GM21737 (cell line): ENCODE results near the gene ROPN1B.
"Not testable (repeated sequence)": the region's sequence is repeated elsewhere in the genome, so short reads cannot be mapped to it uniquely, and the experiment has no call there.

Source experiments
- ATAC-seq: cut with Tn5 transposase; IDR thresholded peaks from one replicate; pipeline ENCODE4 v1.9.1; 2021; ENCODE audit warnings: mild to moderate bottlenecking, moderate library complexity; ENCODE audit not compliant: unreplicated experiment

The ROPN1B gene

DNA sequence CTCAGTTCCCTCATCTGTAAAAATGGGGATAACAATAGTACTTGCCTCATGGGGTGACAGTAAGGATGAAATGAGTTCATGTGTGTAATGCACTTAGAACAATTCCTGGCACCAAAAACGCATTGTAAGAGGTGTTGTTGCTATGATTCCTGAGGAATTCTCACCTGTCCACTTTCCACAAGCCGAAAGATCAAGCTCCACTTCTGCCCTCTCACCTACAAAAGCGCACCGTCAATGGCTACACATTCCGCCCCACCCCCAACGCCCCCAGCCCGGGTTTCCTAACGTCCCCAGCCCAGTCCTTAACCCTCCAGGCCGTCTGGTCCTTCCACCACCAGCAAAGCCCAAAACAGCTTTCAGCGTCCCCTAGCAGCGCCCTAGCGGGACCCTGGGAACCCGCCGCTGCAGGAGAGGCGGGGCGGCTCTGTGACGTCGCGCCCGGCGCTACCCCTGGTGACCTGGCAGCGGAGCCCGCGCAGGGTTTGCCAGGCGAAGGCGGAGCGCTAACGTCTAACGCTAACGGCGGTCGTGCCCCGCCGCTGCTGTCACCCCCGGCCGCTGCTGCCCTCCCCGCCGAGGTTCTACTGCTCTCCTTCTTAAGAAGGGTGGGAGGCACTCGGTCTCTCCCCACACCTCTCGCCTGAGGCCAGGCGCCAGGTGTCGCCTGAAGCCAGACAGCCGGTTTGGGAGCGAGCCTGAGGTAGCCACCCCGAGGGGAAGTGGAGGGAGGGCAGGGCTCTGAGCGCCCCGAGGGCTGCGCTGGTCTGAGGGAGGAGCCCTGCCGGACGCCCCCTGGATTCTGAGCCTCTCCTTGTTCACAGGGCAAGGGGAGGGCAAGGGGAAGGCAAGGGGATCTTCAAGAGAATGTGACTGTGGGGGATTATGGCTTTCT is at the start of gene ROPN1B:
Gene ROPN1B, plus strand, starts transcription at position 478 of the 892 bp plus-strand sequence. CDS start 2,877 bp downstream, outside the sequence.
- ATAC-seq, result not testable (repeated sequence)

DNA sequence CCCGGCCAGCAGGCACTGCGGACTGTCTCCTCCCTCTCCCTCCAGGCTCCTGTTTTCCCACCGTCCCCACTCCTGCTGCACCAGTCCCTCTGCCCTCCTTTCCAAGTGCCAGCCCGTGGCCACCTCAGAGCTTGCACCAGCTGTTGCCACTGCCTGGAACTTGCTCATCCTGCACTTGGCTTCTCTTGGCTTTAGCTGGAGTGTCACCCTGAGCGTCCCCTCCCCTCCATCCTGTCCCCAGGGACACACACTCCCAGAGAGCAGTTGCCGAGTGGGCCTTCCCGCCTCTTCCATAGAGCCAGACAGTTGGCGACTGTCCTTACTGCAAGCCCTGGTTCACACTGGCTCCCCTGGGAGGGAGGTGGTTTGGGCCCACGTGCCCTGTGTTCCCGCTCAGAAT is 48.8 kb upstream of the ROPN1B start:
- not testable (repeated sequence) for ATAC-seq

DNA sequence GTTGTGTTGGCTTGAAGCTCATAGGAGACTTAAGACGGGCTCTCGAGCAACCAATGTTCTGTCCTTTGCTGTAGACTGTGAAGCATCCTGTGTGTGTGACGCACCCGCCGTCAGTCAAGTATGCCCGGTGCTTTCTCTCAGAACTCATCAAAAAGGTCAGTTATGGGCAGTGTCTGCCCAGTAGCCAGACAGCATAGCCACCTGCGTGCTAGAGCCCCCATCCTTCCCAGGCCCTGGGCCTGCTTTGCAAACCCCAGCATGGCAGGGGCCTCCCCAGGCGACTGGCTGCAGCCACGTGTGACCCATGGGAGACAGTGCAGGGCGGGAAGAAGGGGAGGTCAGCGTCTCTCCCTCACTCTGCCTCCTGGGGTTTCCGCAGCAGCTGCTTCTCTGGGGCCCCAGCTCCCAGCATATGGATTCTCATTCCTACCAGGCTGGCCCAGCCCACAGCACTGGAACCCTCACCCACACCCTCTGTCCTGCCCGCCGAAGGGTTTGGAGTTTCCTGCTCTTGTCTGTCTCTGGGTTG is 48.2 kb upstream of the ROPN1B start:
- not testable (repeated sequence) for ATAC-seq

DNA sequence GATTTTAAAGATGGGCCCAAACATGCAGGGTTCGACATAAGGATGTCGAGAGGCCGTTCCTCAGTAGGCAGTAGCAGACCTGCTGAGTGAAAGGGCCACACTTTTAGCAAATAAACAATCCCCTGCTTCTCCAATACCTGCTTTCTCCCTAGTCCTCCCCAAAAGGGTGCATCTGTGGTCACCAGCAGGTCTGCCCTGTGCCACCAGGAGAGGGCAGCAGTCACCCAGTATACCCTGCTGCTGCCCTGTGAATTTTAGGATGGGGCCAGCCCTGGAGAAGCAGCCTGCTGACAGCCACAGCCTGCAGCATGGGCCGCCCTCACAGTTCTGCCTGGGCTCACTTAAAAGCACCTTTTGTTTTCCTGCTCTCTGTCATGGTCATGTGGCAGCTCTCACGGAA is 47.3 kb upstream of the ROPN1B start:
- ATAC-seq, result not testable (repeated sequence)

DNA sequence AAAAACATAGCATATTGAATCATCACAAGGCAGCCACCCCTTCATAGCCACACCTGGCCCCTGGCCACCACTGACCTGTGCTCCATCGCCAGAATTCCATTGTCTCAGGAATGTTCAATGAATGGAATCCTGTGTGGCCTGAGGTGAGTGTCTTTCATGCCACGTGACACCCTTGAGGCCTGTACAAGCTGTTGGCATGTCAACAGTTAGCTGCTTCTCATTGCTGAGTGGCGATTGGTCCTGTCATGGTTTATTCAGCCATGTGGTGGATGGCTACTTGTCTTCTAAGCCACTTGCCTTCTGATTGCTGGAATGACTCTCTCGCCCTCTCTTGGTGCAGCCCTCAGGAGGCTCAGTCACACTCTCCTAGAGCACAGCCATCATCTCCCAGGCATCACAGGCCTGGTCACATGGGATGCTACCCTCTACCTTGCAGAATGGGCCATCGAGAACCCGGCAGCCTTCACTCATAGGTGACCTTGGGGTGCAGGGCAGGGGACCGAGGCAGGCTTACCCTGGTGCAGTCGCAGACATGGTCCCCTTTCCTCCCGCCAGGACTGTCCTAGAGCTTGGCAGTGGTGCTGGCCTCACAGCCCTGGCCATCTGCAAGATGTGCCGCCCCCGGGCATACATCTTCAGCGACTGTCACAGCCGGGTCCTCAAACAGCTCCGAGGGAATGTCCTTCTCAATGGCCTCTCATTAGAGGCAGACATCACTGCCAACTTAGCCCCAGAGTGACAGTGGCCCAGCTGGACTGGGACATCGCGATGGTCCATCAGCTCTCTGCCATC is 45.5 kb upstream of the ROPN1B start:
- not testable (repeated sequence) for ATAC-seq

DNA sequence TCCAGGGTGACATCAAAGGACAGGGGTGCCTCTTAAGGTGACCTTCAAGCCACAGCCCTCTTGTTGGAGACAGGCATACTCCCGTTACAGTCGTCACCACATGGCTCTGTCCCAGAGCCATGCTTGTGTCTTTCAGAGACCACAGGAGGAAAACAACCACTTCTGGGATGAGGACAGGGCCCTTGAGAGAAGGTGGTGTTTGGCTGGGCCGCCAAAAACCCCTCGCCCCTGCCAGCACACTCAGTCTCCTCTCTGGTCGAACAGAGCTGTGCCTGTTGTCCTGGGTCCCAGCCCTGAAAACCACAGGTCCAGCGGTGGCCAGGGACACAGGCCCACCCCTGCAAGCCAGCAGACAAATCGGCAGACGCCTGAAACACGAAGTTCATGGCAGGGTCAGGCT is 44.7 kb upstream of the ROPN1B start:
- ATAC-seq, result not testable (repeated sequence)

DNA sequence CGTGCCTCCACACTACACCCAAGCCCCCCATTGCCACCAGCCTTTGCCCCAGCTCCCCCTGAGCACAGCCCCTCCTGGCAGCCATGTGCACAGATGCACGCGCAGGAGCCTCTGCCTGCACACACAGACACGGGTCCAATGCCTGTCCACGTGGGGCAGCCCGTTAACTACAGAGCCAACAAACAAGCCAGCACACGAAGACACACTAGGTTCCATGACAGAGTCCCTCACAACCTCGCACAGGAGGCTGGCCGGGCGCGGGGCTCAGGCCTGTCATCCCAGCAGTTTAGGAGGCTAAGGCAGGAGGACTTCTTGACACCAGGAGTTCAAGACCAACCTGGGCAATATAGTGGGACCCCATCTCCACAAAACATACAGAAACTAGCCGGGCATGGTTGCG is 43.3 kb upstream of the ROPN1B start:
- ATAC-seq, result not testable (repeated sequence)

DNA sequence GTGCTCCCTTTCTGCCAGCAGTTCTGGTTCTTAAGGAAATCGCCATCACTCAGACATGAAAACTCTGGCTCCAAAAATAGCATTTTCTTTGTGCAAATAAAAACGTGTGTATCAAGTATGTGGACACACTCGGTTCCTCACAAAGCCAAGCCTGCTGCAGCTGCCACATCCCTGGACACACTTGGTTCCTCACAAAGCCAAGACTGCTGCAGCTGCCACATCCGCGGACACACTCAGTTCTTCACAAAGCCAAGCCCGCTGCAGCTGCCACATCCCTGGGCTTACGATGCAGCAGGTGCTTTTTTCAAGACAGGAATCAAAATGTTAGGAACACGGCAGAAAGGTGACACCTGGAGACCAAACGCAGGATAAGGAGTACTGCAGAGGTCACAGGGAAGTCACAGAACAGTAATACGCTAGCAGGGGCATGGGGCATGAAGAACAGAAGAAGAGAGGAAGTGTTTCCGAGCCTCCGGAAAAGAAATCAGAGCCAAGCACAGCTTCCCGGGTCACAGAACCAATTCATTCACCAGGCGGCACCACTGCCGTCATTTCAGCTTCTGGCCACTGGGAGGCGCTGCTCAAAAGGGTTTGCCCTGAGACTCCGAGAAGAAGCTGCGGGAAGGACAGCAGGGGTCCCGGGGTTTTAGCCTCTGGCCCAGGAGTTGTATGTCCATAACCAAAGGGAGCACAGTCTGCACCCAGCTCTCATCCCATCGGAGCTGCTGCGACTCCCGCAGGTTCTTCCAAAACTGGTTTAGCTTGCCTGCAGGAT is 40.0 kb upstream of the ROPN1B start:
- not testable (repeated sequence) for ATAC-seq

DNA sequence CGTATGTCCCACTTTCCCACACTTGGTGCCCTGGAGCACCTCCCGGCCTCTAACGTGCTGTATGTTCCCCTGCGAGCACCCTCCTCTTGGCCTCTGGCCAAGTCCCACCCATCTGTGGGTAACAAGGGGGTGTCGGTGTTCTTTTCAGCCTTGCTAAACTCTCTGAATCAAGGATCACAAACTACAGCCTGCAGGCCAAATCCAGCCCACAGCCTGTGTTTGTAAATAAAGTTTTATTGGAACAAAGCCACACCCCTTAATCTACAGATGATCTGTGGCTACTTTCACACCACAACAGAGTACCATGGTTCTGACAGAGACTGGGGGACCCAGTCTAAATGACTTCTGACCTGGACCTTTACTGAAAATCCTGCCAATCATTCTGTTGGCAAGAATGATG is 39.2 kb upstream of the ROPN1B start:
- not testable (repeated sequence) for ATAC-seq

DNA sequence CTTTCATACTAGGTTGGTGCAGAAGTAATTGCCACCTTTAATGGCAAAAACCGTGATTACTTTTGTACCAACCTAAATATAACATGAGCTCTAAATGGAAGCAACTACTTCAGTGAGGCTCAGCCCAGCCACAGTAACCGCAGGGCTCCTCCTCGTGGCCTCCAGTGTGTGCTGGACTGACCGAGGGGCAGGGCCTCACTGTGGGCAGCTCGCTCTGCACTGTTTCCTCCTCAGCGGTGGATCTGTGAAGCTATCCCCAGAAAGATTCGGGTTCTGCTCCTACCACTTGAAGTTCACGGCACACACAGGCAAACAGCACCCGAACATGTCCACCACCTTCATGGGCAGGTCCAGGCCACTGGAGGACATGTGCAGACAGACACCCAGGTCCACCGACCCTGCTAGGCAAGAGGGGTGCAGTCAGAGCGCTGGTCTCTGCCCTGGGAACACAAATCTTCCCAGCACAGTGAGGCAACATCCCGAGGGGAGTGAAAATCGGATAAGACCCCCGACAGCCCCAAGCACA is 37.6 kb upstream of the ROPN1B start:
- ATAC-seq, result not testable (repeated sequence)

DNA sequence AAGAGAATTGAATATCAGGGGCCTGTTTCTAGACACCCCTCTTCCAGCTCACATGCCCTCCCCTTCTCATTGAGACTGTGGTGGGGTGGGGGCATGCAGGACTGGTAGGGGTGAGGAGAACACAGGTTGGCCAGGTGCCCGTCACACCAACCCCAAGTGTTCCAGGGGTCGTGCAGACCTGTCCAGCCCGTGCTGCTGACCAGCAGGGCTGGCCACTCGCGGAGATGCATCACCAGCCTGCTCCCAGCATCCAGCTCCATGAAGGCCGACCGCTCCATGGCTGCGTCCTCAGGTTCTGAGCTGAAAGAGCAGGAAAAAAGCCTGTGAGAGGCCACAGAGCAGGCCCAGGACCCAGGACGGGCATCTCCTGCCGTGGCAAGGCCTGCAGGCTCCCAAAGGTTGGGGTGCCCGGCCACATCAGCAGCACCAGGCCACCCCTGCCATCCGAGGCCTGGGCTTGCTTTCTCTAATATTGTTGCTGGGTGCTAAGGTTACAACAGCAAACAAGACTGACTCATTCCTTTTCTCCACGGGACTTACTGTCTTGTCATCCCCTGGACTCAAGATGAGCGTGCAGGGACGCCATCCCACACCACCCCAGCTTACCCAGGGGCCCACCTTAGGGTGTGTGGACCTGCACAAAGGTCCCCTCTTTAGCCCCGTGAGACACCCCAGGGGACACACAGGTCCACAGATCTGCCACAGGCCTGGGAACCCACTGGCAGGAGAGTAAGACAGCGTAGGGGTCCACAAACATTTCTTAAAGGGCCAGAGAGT is 35.4 kb upstream of the ROPN1B start:
- not testable (repeated sequence) for ATAC-seq

DNA sequence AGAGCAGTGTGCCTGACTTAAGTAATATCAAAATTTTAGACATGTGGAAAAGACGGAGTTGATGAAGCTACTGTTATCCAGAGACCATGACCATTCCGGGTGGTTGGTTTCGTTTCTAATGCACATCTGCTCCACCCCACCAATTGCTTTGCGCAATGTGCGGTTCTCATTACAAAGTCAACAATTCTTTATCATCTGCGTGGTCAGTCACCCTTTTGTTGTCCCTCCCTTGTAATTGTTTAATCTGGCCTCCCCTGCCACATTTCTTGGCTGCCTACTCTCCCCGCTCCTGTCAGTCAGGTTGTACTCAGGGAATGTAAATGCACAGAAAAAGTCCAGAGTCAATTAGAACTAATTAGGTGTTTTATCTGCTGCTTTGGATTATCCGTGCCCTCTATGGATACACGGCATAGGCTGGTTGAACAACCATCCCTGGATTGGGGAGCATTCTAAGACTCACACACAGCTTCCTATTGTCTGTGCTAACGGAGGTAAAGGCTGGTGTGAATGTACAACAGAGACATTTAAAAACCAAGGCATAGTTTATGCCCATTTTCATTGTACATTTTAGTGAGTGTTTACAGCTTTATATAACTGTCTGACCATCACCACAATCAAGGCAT is 33.6 kb upstream of the ROPN1B start:
- ATAC-seq, result not testable (repeated sequence)

DNA sequence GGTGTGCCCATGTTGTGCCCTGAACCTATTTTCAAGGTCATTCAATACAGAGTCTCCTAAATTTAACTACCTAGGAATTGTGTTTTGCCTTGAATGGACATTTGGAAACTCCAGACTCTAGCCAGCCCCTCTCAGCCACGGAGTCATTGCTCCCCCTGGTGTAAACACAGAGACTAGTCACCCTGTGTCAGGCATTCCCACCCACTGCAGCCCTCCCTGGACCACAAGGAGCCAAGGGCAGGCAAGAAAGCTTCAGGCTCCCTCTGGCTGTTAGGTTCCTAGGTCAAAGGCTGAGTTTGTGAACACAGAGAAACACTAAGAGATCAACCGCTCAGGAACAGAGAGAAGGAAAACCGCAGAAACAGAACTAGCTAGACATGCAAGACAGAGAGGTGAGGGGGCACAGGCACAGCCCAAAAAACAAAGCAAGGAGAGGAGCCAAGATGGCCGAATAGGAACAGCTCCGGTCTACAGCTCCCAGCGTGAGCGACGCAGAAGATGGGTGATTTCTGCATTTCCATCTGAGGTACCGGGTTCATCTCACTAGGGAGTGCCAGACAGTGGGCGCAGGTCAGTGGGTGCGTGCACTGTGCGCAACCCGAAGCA is 32.7 kb upstream of the ROPN1B start:
- ATAC-seq, result not testable (repeated sequence)

DNA sequence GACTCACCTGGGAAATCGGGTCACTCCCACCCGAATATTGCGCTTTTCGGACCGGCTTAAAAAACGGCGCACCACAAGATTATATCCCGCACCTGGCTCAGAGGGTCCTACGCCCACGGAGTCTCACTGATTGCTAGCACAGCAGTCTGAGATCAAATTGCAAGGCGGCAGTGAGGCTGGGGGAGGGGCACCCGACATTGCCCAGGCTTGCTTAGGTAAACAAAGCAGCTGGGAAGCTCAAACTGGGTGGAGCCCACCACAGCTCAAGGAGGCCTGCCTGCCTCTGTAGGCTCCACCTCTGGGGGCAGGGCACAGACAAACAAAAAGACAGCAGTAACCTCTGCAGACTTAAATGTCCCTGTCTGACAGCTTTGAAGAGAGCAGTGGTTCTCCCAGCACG is 32.1 kb upstream of the ROPN1B start:
- not testable (repeated sequence) for ATAC-seq

DNA sequence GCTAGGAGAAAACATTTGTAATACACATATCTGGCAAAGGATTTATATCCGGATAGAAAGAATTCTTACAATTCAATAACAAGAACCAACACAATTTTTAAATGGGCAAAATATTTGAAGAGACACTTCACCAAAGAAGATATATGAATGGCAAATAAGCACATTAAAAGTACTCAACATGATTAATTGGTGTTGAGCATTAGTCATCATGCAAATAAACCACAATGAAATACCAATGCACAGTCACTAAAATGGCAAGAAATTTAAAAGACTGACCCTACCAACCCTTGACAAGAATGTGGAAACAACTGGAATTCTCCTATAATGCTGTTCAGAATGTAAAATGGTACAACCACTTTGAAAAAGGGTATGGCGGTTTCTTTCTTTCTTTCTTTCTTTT is 21.2 kb upstream of the ROPN1B start:
- not testable (repeated sequence) for ATAC-seq

DNA sequence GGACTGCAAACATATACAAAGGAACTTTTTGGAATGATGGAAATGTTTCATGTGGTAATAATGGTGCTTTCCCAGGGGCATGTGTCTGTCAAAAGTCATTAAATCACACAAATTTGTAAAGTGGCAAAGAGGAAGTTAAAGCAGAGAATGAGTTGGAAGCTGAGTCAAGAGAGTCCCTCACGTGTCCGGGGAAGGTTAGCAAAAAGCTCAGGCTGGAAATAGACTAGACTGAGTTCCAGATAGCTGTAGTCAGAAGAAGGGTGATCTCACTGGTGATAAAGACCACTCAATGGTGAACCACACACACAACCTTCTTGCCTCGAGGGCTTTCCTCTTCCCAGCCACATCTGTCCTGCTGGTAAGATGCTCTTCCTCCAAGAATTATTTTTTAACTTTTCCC is 20.1 kb upstream of the ROPN1B start:
- ATAC-seq, result not testable (repeated sequence)

DNA sequence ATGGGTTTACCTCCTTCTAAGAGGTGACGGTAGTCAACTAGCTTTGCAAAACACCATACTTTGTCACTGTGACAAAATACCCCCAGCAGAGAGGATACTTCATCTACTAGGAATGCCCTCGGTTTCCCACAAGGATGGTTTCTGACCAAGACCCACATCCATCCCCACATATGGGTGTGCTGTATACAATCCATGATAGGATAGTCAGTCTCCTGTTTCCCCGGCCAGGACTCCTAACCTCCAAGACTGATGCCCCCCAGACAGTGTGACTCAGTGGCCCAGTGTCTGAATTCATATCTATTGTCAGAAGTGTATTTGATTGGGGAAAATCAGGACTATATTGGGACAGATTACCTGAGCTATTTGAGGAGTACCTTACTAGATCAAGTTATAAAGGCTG is 17.8 kb upstream of the ROPN1B start:
- not testable (repeated sequence) for ATAC-seq

DNA sequence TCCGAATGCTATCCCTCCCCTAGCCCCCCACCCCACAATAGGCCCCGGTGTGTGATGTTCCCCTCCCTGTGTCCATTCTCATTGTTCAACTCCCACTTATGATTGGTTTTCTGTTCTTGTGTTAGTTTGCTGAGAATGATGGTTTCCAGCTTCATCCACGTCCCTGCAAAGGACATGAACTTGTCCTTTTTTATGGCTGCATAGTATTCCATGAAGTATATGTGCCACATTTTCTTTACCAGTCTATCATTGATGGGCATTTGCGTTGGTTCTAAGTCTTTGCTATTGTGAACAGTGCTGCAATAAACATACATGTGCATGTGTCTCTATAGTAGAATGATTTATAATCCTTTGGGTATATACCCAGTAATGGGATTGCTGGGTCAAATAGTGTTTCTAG is 12.0 kb upstream of the ROPN1B start:
- not testable (repeated sequence) for ATAC-seq
